Smooth muscle cell (in vitro differentiated cells): ENCODE results near the gene C13orf46. TPM values are rescaled to one million over a fixed set of nuclear protein-coding genes. Genes with fewer than 3 reads are reported as not detected.

Experiments used
- DNase-seq: peaks from one replicate; lab custom pipeline; 2025; ENCODE audit not compliant: unreplicated experiment; lab: John Stamatoyannopoulos, UW
- H2AFZ ChIP-seq: fragments of 200-600 bp; sonication (generic); 2 replicates; pipeline ENCODE4 v1.6.0; 2016; ENCODE audit warnings: antibody characterized with exemption, low read depth, mild to moderate bottlenecking
- H3F3A ChIP-seq: fragments of 200-600 bp; sonication (generic); 2 replicates; pipeline ENCODE4 v1.6.0; 2017; ENCODE audit warnings: antibody characterized with exemption, low read depth
- H3K27ac ChIP-seq: fragments of 200-600 bp; sonication (generic); 2 replicates; pipeline ENCODE4 v1.5.1; 2016; ENCODE audit warnings: low read depth, mild to moderate bottlenecking
- H3K27me3 ChIP-seq: fragments of 200-600 bp; sonication (generic); 2 replicates; pipeline ENCODE4 v1.6.1; 2016; ENCODE audit warnings: low read depth, mild to moderate bottlenecking
- H3K36me3 ChIP-seq: fragments of 200-600 bp; sonication (generic); 2 replicates; pipeline ENCODE4 v1.5.1; 2016; ENCODE audit warnings: low read depth
- H3K4me1 ChIP-seq: fragments of 200-600 bp; sonication (generic); 2 replicates; pipeline ENCODE4 v1.5.1; 2016; ENCODE audit warnings: low read depth
- H3K4me2 ChIP-seq: fragments of 200-600 bp; sonication (generic); 2 replicates; pipeline ENCODE4 v1.6.0; 2016; ENCODE audit warnings: mild to moderate bottlenecking
- H3K4me3 ChIP-seq: fragments of 200-600 bp; sonication (generic); 2 replicates; pipeline ENCODE4 v1.5.1; 2016; ENCODE audit warnings: mild to moderate bottlenecking
- H3K79me2 ChIP-seq: fragments of 200-600 bp; sonication (generic); 2 replicates; pipeline ENCODE4 v1.6.0; 2016; ENCODE audit warnings: low read depth, mild to moderate bottlenecking
- H3K9ac ChIP-seq: fragments of 200-600 bp; sonication (generic); 2 replicates; pipeline ENCODE4 v1.6.0; 2016; ENCODE audit warnings: low read depth
- H3K9me3 ChIP-seq: fragments of 200-600 bp; sonication (generic); replicated peaks from 2 replicates; pipeline ENCODE4 v1.5.1; 2016; ENCODE audit warnings: low read depth
- H4K20me1 ChIP-seq: fragments of 200-600 bp; sonication (generic); 2 replicates; pipeline ENCODE4 v1.6.0; 2016; ENCODE audit warnings: low read depth
- WGBS: methylation state at CpG from one replicate; pipeline ENCODE4 v1.1.7; 2016; ENCODE audit warnings: low lambda C conversion rate; 5-methylcytosine and 5-hydroxymethylcytosine counted together
- polyA plus RNA-seq: library from polyadenylated mRNA; unstranded; fragments of >200 nt; fragmentation: Nextera tagmentation; extraction: Ambion mirVana; gene quantifications from 2 replicates; pipeline ENCODE4 v1.2.1, GENCODE V29; 2016
- total RNA-seq: library from RNA; depleted of rRNA; stranded (reverse); fragments of >200 nt; gene quantifications from 2 replicates; pipeline ENCODE4 v1.2.3, GENCODE V29; 2014
- TF ChIP-seq, protein P1 (sequence below): fragments of 200-600 bp; sonication (generic); IDR thresholded peaks from 2 replicates; pipeline ENCODE4 v1.5.1; 2017; ENCODE audit warnings: borderline replicate concordance, mild to moderate bottlenecking, antibody characterized with exemption; ENCODE audit not compliant: insufficient read depth, poor library complexity, severe bottlenecking

Gene C13orf46
- total and polyA plus RNA-seq, 2 experiments from 2014 or later, result 0.26 to 5.8 TPM

DNA sequence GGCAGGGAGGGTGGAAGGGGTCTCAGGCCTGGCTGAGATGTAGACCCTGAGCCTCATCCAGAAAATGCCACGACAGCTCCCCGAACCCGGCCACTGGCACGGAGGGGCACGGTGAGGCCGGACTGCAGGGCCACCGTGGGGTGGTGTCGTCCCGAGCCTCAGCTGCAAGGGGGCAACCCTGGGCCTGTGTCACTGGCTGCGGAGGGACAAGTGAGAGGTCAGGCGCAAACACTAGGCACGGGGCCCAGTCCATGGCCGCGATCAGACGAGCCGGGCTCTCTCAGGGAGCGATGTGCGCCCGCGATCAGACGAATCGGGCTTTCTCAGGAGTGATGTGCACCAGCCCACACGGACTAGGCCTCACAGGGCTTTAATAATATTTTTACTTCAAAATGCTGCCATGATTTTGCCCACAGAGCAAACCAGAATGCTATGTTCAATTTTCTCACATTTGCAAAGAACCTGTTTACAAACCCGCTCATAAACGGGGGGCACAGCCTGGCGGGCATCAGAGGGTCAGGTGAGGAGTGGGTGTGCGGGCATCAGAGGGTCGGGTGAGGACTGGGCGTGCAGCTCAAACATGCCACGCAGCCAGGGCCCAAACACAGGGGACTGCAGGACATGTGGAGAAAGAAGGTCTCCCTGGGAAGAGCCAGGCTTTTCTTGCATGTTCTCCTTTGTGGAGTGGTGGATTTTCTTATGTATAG is 42.6 kb upstream of the C13orf46 start:
- no peak overlapping the region for H3K4me2 ChIP-seq
- no peaks in the 10 kb centered on the region for H3K79me2 ChIP-seq
- no peaks in the 10 kb centered on the region for H3K27me3 ChIP-seq
- H3K9me3 ChIP-seq, result no peaks in the 10 kb centered on the region
- H4K20me1 ChIP-seq, result peaks cover 11% of the 10 kb centered on the region
- TF ChIP-seq, protein P1, sequence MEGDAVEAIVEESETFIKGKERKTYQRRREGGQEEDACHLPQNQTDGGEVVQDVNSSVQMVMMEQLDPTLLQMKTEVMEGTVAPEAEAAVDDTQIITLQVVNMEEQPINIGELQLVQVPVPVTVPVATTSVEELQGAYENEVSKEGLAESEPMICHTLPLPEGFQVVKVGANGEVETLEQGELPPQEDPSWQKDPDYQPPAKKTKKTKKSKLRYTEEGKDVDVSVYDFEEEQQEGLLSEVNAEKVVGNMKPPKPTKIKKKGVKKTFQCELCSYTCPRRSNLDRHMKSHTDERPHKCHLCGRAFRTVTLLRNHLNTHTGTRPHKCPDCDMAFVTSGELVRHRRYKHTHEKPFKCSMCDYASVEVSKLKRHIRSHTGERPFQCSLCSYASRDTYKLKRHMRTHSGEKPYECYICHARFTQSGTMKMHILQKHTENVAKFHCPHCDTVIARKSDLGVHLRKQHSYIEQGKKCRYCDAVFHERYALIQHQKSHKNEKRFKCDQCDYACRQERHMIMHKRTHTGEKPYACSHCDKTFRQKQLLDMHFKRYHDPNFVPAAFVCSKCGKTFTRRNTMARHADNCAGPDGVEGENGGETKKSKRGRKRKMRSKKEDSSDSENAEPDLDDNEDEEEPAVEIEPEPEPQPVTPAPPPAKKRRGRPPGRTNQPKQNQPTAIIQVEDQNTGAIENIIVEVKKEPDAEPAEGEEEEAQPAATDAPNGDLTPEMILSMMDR, result no peak
- H3K36me3 ChIP-seq, result no peaks in the 10 kb centered on the region
- H3F3A ChIP-seq, result no peaks in the 10 kb centered on the region
- H3K4me3 ChIP-seq, result no peak overlapping the region
- WGBS, result 95% methylated on average over 30 of the region's 30 CpGs
- no peak overlapping the region for H3K27ac ChIP-seq
- no peaks in the 10 kb centered on the region for H3K4me1 ChIP-seq
- no peak overlapping the region for H3K9ac ChIP-seq
- no peak overlapping the region for H2AFZ ChIP-seq
- no peak for DNase-seq

- Histone ChIP-seq H3K9ac (no peak overlapping the region), H3K36me3 (no peaks in the 10 kb centered on the region)
- WGBS, result 95% methylated on average over 11 of the region's 11 CpGs
These were observed 42.1 kb upstream of the C13orf46 start for GRCh38 chr13:114015969-114016295.

GRCh38 chr13:114015111-114015968 is 41.5 kb upstream of the C13orf46 start:
- H3K27me3 ChIP-seq, result no peaks in the 10 kb centered on the region
- H3F3A ChIP-seq, result no peaks in the 10 kb centered on the region
- DNase-seq, result no peak
- no peaks in the 10 kb centered on the region for H3K9me3 ChIP-seq
- no peak overlapping the region for H3K27ac ChIP-seq
- H3K4me2 ChIP-seq, result no peak overlapping the region
- H3K79me2 ChIP-seq, result no peaks in the 10 kb centered on the region
- no peaks in the 10 kb centered on the region for H3K4me1 ChIP-seq
- peaks cover 11% of the 10 kb centered on the region for H4K20me1 ChIP-seq
- no peak overlapping the region for H3K9ac ChIP-seq
- H3K4me3 ChIP-seq, result no peak overlapping the region
- H3K36me3 ChIP-seq, result no peaks in the 10 kb centered on the region
- no peak overlapping the region for H2AFZ ChIP-seq
- 94% methylated on average over 40 of the region's 40 CpGs for WGBS
- TF ChIP-seq, protein P1, result no peak

More at GRCh38 chr13:114015969-114016295, 42.1 kb upstream of the C13orf46 start:
- Histone ChIP-seq H3K79me2 (no peaks in the 10 kb centered on the region), H3K4me1 (no peaks in the 10 kb centered on the region), H3K4me3 (no peak overlapping the region), H3K9me3 (no peaks in the 10 kb centered on the region), H3K27ac (no peak overlapping the region), H2AFZ (no peak overlapping the region), H3F3A (no peaks in the 10 kb centered on the region), H3K4me2 (no peak overlapping the region), H4K20me1 (peaks cover 11% of the 10 kb centered on the region), H3K27me3 (no peaks in the 10 kb centered on the region)
- TF ChIP-seq, protein P1, result no peak
- no peak for DNase-seq
